DND-41 (cell line): ENCODE results near the gene FRRS1L.

ENCODE experiments used
- ATAC-seq: fragments of 200-7000 bp; cut with Tn5 transposase; 3 replicates; pipeline ENCODE4 v1.9.1; 2021; ENCODE audit warnings: low read depth; ENCODE audit not compliant: insufficient read depth
- DNase-seq: peaks from one replicate; pipeline ENCODE4 v3.0.0-alpha.2; 2020
- H2AFZ ChIP-seq: 2 replicates; pipeline ENCODE4 v1.6.0; 2012; ENCODE audit warnings: low read depth, low read length
- H3K27ac ChIP-seq: 2 replicates; pipeline ENCODE4 v1.5.1; 2012; ENCODE audit warnings: low read length, inconsistent platforms
- H3K27me3 ChIP-seq: fragments of 200-600 bp; sonication (generic); 2 replicates; pipeline ENCODE4 v1.6.0; 2012; ENCODE audit warnings: low read length, mild to moderate bottlenecking, inconsistent platforms; ENCODE audit not compliant: insufficient read depth, poor library complexity
- H3K36me3 ChIP-seq: 2 replicates; pipeline ENCODE4 v1.5.1; 2012; ENCODE audit warnings: low read length, inconsistent platforms; ENCODE audit not compliant: insufficient read depth
- H3K4me1 ChIP-seq: 2 replicates; pipeline ENCODE4 v1.5.1; 2012; ENCODE audit warnings: mild to moderate bottlenecking, low read length; ENCODE audit not compliant: insufficient read depth
- H3K4me2 ChIP-seq: 2 replicates; pipeline ENCODE4 v1.6.0; 2012; ENCODE audit warnings: mild to moderate bottlenecking, moderate library complexity, low read length, inconsistent platforms; ENCODE audit not compliant: insufficient read depth
- H3K4me3 ChIP-seq, 2 experiments: fragments of 200-600 bp in 1 of 2; shearing (Covaris generic) in 1 of 2; 2 replicates each; pipeline ENCODE4 v1.5.1; 2012 to 2016; ENCODE audit warnings: inconsistent platforms in 2 of 2, low read length in 2 of 2, mild to moderate bottlenecking in 2 of 2, low read depth in 1 of 2, moderate library complexity in 1 of 2
- H3K79me2 ChIP-seq: 2 replicates; pipeline ENCODE4 v1.6.0; 2012; ENCODE audit warnings: low read length, inconsistent platforms; ENCODE audit not compliant: insufficient read depth
- H3K9ac ChIP-seq: 2 replicates; pipeline ENCODE4 v1.6.0; 2012; ENCODE audit warnings: low read depth, mild to moderate bottlenecking, inconsistent platforms, low read length, moderate library complexity
- H3K9me3 ChIP-seq: 2 replicates; pipeline ENCODE4 v1.5.1; 2012; ENCODE audit warnings: low read length, moderate library complexity, mild to moderate bottlenecking, inconsistent platforms; ENCODE audit not compliant: insufficient read depth, severe bottlenecking
- H4K20me1 ChIP-seq: 2 replicates; pipeline ENCODE4 v1.6.0; 2012; ENCODE audit warnings: low read length; ENCODE audit not compliant: insufficient read depth
- EZH2 ChIP-seq: IDR thresholded peaks from 3 replicates; pipeline ENCODE4 v1.6.1; 2012; ENCODE audit warnings: borderline replicate concordance, low read depth, mild to moderate bottlenecking, moderate library complexity, low read length, inconsistent platforms; ENCODE audit not compliant: severe bottlenecking
- TF ChIP-seq, protein P1 (sequence below): IDR thresholded peaks from 2 replicates; pipeline ENCODE4 v1.5.1; 2012; ENCODE audit warnings: borderline replicate concordance, low read length, moderate library complexity, mild to moderate bottlenecking; ENCODE audit not compliant: poor library complexity, severe bottlenecking; ENCODE audit errors: extremely low read depth

FRRS1L gene

DNA sequence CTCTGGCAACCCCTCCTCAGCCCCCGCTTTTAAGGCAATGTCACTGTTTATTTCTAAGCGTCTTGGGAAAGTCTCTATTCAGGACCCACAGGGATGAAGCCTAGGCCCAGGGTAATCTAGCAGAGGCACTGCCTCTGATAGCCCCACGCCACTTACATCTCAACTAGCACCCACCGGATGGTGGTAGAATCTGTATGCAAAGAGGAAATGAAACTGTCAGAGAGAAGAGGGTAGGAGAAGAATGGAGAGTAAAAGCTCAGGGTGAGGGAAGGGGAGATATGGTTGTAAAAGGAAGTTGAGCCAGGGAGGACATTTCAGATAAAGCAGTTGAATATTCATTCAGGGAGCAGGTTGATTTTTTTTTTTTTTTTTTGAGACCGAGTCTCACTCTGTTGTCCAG, 3.0 kb downstream of the FRRS1L start:
- Histone ChIP-seq H3K79me2 (no peaks in the 10 kb centered on the region), H3K4me2 (no peak overlapping the region), H3K9me3 (no peaks in the 10 kb centered on the region), H3K4me1 (no peaks in the 10 kb centered on the region), H3K27me3 (peaks cover 3% of the 10 kb centered on the region), H2AFZ (no peak overlapping the region), H3K36me3 (no peaks in the 10 kb centered on the region), H3K9ac (no peak overlapping the region), H3K4me3 (no peak overlapping the region), H4K20me1 (no peaks in the 10 kb centered on the region), H3K27ac (no peak overlapping the region)
- ATAC-seq (no peak), DNase-seq (no peak)
- TF ChIP-seq, protein P1, sequence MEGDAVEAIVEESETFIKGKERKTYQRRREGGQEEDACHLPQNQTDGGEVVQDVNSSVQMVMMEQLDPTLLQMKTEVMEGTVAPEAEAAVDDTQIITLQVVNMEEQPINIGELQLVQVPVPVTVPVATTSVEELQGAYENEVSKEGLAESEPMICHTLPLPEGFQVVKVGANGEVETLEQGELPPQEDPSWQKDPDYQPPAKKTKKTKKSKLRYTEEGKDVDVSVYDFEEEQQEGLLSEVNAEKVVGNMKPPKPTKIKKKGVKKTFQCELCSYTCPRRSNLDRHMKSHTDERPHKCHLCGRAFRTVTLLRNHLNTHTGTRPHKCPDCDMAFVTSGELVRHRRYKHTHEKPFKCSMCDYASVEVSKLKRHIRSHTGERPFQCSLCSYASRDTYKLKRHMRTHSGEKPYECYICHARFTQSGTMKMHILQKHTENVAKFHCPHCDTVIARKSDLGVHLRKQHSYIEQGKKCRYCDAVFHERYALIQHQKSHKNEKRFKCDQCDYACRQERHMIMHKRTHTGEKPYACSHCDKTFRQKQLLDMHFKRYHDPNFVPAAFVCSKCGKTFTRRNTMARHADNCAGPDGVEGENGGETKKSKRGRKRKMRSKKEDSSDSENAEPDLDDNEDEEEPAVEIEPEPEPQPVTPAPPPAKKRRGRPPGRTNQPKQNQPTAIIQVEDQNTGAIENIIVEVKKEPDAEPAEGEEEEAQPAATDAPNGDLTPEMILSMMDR = no peak

DNA sequence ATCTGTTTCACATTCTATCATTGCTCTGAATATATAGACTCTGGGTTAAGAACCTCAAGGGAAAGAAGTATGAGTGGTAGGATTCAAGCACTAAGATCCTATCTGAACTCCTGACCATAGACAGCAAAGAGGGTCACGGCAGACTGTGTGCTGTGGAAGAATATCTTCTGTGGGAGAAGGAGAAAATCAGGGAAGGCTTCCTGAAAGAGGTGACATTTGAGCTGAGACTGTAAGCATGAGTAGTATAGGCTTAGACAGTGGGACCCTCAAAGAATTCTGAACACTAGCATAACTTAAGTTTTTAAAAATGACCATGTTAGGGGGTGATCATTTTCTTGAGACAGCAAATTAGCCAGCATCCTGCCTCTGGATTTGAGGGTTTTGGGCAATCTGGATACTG, 3.9 kb downstream of the FRRS1L start:
- TF ChIP-seq, protein P1 = no peak
- no peak for ATAC-seq
- Histone ChIP-seq H4K20me1 (no peaks in the 10 kb centered on the region), H3K9me3 (no peaks in the 10 kb centered on the region), H2AFZ (no peak overlapping the region), H3K36me3 (no peaks in the 10 kb centered on the region), H3K4me2 (no peak overlapping the region), H3K9ac (no peak overlapping the region), H3K4me3 (no peak overlapping the region), H3K27ac (no peak overlapping the region), H3K79me2 (no peaks in the 10 kb centered on the region), H3K27me3 (peaks cover 3% of the 10 kb centered on the region), H3K4me1 (no peaks in the 10 kb centered on the region)
- DNase-seq = no peak

DNA sequence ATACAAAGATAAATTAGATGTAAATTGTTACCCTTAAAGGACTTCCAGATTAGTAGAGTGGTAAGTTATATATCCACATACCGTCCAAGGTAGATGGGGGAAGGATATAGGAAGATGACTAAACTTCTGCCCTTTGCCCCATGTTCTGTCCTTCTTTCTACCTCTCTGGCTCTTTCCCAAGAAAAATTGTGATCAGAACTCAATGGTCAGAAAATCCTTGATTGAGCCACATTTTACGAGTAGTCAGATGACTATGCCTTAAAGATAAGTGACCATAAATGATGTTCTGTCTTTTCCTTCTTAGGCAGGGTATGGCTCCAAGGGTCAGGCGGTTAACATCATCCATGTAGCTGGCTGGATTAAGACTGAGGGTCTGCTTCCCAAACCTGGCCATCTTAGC, 4.4 kb downstream of the FRRS1L start:
- no peak overlapping the region for H3K27ac ChIP-seq
- ATAC-seq (no peak), DNase-seq (no peak)
- no peak overlapping the region for H3K4me3 ChIP-seq
- H3K9ac ChIP-seq = no peak overlapping the region
- H3K79me2 ChIP-seq = no peaks in the 10 kb centered on the region
- H2AFZ ChIP-seq = no peak overlapping the region
- H3K36me3 ChIP-seq = no peaks in the 10 kb centered on the region
- no peaks in the 10 kb centered on the region for H4K20me1 ChIP-seq
- no peak overlapping the region for H3K4me2 ChIP-seq
- TF ChIP-seq, protein P1 = no peak
- TF ChIP-seq EZH2 = no peak
- no peaks in the 10 kb centered on the region for H3K4me1 ChIP-seq
- H3K9me3 ChIP-seq = no peaks in the 10 kb centered on the region
- H3K27me3 ChIP-seq = peaks cover 3% of the 10 kb centered on the region

DNA sequence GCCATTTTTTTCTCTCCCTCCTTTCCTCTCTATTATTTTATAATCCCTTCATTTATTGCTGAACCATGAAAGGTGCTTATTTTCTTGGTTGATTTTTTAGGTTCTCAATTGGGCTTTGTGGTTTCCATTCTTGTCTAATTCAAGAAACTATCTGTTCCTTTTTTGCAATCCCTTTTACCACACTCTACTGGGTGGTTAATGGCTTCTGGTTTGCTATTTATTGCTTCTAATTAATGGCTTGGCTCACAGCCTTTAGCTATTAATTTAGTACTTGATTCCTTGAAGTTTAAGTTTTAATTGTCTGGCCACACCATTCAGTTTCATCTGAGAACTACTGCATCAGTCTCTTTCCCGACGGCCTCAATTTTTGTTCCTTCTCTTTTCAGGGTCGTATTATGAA, 5.6 kb downstream of the FRRS1L start:
- H3K36me3 ChIP-seq = no peaks in the 10 kb centered on the region
- ATAC-seq (no peak), DNase-seq (no peak)
- peaks cover 3% of the 10 kb centered on the region for H3K27me3 ChIP-seq
- H2AFZ ChIP-seq = no peak overlapping the region
- H3K4me1 ChIP-seq = no peaks in the 10 kb centered on the region
- H4K20me1 ChIP-seq = no peaks in the 10 kb centered on the region
- no peaks in the 10 kb centered on the region for H3K9me3 ChIP-seq
- no peaks in the 10 kb centered on the region for H3K79me2 ChIP-seq
- H3K9ac ChIP-seq = no peak overlapping the region
- TF ChIP-seq, protein P1 = no peak
- no peak for TF ChIP-seq EZH2
- no peak overlapping the region for H3K4me2 ChIP-seq
- no peak overlapping the region for H3K4me3 ChIP-seq
- no peak overlapping the region for H3K27ac ChIP-seq
